H1 (cell line): Measurements from ENCODE around the gene ALPG.
"Not testable (repeated sequence)": the region's sequence is repeated elsewhere in the genome, so short reads cannot be mapped to it uniquely, and the experiment has no call there.

Source experiments
- CHD1 ChIP-seq: IDR thresholded peaks from 2 replicates; pipeline ENCODE4 v1.6.1; 2012; ENCODE audit warnings: low read depth, low read length, improper control_type of control experiment
- JUN ChIP-seq: IDR thresholded peaks from 2 replicates; pipeline ENCODE4 v1.6.1; 2011; ENCODE audit warnings: low read depth, mild to moderate bottlenecking, improper control_type of control experiment, low read length
- POLR2A ChIP-seq, 2 experiments: IDR thresholded peaks; 1 replicate in 1 of 2; 2 replicates in 1 of 2; pipeline ENCODE4 v1.6.1; 2011; ENCODE audit warnings: low read depth in 2 of 2, low read length in 2 of 2, mild to moderate bottlenecking in 2 of 2; ENCODE audit errors: control extremely low read depth in 1 of 2
- RAD21 ChIP-seq, 2 experiments: IDR thresholded peaks in 1 of 2; conservative IDR thresholded peaks in 1 of 2; 2 replicates each; pipeline ENCODE4 v1.6.1; 2011; ENCODE audit warnings: low read depth in 2 of 2, low read length in 2 of 2, improper control_type of control experiment in 1 of 2, inconsistent platforms in 1 of 2, mild to moderate bottlenecking in 1 of 2, moderate library complexity in 1 of 2
- SIN3A ChIP-seq, 2 experiments: IDR thresholded peaks in 1 of 2; conservative IDR thresholded peaks in 1 of 2; 2 replicates each; pipeline ENCODE4 v1.6.1; 2011 to 2012; ENCODE audit warnings: low read length in 2 of 2, improper control_type of control experiment in 1 of 2, low read depth in 1 of 2, mild to moderate bottlenecking in 1 of 2
- SRF ChIP-seq: IDR thresholded peaks from 2 replicates; pipeline ENCODE4 v1.6.1; 2011; ENCODE audit warnings: mild to moderate bottlenecking, low read depth, low read length, moderate library complexity
- TF ChIP-seq, protein P1 (sequence below): IDR thresholded peaks from 2 replicates; pipeline ENCODE4 v1.6.1; 2012; ENCODE audit warnings: inconsistent platforms
- TF ChIP-seq, protein P2 (sequence below), 3 experiments: IDR thresholded peaks; 1 replicate in 2 of 3; 2 replicates in 1 of 3; pipeline versions ENCODE4 v1.5.1 to v1.6.1; 2011; ENCODE audit warnings: low read length in 3 of 3, mild to moderate bottlenecking in 3 of 3, inconsistent platforms in 2 of 3, low read depth in 1 of 3, moderate library complexity in 1 of 3; ENCODE audit not compliant: insufficient read depth in 1 of 3; ENCODE audit errors: control extremely low read depth in 1 of 3
- TF ChIP-seq, protein P3 (sequence below): IDR thresholded peaks from 2 replicates; pipeline ENCODE4 v1.6.1; 2011; ENCODE audit warnings: low read length, improper control_type of control experiment

DNA sequence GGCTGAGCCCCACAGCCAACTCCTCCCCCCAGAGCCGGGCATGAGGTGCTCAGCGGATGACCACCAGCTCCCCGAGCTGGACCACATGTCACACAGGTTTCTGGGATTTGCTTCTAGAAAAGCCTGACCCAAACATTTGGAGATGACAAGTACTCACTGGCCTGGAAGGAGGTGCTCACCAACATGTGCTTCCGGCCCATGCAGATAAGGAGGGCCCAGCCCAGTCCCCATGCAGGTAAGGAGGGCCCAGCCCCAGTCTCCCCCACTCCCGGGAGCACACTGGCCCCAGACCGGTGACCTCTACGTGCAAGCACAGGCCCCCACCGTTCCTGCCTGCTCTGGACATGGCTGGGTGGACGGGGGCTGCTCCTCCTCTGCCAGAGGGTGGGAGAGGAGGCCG lies 35.3 kb downstream of the ALPG start:
- TF ChIP-seq SRF; JUN; POLR2A (IDR thresholded peaks at IDR 0.05; ENCODE audit: control extremely low read depth in 1 of 2, low read depth in 2 of 2, low read length in 2 of 2); CHD1; RAD21 (IDR thresholded peaks at IDR 0.05 in 1 of 2, conservative IDR thresholded peaks at IDR 0.05 in 1 of 2; ENCODE audit: low read depth in 2 of 2, low read length in 2 of 2); SIN3A (conservative IDR thresholded peaks at IDR 0.05 in 1 of 2, IDR thresholded peaks at IDR 0.05 in 1 of 2; ENCODE audit: low read depth in 1 of 2, low read length in 2 of 2): not testable (repeated sequence)
- TF ChIP-seq, protein P1, sequence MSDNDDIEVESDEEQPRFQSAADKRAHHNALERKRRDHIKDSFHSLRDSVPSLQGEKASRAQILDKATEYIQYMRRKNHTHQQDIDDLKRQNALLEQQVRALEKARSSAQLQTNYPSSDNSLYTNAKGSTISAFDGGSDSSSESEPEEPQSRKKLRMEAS, result not testable (repeated sequence)
- TF ChIP-seq, protein P2, sequence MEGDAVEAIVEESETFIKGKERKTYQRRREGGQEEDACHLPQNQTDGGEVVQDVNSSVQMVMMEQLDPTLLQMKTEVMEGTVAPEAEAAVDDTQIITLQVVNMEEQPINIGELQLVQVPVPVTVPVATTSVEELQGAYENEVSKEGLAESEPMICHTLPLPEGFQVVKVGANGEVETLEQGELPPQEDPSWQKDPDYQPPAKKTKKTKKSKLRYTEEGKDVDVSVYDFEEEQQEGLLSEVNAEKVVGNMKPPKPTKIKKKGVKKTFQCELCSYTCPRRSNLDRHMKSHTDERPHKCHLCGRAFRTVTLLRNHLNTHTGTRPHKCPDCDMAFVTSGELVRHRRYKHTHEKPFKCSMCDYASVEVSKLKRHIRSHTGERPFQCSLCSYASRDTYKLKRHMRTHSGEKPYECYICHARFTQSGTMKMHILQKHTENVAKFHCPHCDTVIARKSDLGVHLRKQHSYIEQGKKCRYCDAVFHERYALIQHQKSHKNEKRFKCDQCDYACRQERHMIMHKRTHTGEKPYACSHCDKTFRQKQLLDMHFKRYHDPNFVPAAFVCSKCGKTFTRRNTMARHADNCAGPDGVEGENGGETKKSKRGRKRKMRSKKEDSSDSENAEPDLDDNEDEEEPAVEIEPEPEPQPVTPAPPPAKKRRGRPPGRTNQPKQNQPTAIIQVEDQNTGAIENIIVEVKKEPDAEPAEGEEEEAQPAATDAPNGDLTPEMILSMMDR (IDR thresholded peaks at IDR 0.05; ENCODE audit: control extremely low read depth in 1 of 3, insufficient read depth in 1 of 3, low read depth in 1 of 3, low read length in 3 of 3), result not testable (repeated sequence)
- TF ChIP-seq, protein P3, sequence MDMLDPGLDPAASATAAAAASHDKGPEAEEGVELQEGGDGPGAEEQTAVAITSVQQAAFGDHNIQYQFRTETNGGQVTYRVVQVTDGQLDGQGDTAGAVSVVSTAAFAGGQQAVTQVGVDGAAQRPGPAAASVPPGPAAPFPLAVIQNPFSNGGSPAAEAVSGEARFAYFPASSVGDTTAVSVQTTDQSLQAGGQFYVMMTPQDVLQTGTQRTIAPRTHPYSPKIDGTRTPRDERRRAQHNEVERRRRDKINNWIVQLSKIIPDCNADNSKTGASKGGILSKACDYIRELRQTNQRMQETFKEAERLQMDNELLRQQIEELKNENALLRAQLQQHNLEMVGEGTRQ, result not testable (repeated sequence)
